ENCODE results near the gene ZBTB39.

The ZBTB39 gene

DNA sequence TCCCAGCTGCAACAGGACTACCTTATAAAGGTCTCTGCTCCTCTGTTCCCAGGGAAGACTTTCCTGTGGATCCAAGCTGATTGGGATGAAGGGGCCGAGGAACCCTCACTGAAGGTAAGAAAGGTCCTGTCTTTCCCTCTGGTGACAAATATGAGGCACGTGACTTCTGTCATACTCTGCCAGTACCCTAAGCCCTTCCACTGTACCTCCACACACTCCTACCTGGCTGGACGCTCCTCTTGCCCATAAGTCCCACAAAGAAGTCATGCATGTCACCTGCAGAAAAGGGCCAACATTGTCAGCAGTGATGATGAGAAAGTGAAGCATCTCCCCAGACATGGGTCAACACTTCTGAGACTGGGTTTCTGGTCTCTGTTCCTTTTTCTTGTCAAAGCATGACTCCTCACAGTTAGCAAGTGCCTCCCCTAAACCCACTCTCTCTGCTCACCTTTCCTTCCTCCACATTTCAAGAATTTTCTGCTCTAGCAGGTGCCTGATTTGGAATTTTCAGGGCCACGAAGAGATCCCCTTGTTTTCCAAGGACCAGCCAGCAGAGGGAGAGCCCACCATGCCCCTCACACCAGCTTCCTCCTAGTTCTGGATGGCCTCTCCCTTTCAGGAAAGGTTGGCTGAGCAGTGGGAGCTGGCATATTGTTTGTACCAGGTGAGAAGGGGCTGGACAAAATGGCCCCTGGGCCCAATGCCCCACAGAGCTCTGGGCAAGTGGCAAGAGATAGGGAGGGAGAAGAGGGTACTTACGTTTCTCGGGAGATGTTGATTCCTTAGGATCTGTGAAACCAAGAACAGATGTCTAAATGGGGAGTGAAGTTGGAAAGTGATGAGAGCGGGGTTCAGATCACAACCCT, 6.5 kb upstream of the ZBTB39 start:
- peaks cover 3% of the 10 kb centered on the region for H3K27me3 ChIP-seq (ENCODE audit: insufficient read depth, poor library complexity, severe bottlenecking)
- H3K27ac ChIP-seq (replicated peaks), result no peak overlapping the region
- no peak overlapping the region for H3K4me3 ChIP-seq (replicated peaks; ENCODE audit: insufficient read depth, low read length)
- TF ChIP-seq GABPA (IDR thresholded peaks at IDR 0.05; ENCODE audit: low read depth), result no peak
- DNase-seq (ENCODE audit: low read depth in 1 of 2, low spot score in 1 of 2), result no peak

DNA sequence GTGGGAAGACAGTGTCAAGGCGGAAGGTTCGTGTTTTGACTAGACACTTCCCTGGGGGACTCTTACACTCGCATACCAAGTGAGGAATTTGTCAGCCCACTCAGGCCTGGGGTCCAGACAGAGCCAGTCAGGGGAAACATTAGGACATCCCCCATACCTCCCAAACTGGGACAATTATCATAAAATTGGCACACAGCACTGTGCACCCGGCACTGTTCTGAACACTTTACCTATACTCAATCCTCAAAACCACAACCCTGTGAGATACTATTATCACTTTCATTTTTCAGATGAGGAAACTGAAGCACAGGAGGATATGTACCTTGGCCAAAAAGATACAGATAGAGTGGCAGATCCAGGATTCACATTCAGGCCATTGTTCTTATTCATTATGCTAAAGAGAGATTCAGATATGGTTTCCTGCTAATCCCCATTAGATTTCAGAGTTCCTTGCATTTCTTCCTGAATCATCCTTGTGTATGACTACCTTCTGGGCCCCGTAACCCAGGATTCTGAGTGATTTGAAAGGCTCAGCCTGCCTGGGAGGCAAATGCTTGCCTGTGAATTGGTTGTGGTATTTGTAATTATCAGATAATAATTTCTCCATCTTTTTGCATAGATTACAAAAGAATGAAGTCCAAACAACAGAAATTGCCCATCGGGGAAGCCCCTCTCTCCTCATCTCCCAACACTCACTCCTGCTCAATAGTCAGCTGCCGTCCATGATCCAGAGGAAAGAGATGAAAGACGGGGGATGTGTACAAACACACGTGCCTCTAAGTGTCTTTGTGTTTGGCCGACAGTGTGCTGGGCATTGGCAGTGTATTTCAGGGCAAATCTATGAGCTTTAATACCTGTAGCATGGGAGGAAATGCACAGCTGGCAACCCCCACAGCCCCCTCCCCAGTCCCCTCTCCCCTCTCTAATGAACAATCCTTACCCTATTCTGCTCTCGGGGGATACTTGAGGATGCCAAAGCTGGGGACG, 5.4 kb upstream of the ZBTB39 start:
- Histone ChIP-seq H3K27me3 (ENCODE audit: insufficient read depth, poor library complexity, severe bottlenecking) (peaks cover 3% of the 10 kb centered on the region), H3K4me3 (replicated peaks; ENCODE audit: insufficient read depth, low read length) (no peak overlapping the region), H3K27ac (replicated peaks) (no peak overlapping the region)
- DNase-seq (ENCODE audit: low read depth in 1 of 2, low spot score in 1 of 2), result no peak
- TF ChIP-seq SPI1 (IDR thresholded peaks at IDR 0.05; ENCODE audit: borderline replicate concordance, low read depth), result no peak
- TF ChIP-seq, protein P1, sequence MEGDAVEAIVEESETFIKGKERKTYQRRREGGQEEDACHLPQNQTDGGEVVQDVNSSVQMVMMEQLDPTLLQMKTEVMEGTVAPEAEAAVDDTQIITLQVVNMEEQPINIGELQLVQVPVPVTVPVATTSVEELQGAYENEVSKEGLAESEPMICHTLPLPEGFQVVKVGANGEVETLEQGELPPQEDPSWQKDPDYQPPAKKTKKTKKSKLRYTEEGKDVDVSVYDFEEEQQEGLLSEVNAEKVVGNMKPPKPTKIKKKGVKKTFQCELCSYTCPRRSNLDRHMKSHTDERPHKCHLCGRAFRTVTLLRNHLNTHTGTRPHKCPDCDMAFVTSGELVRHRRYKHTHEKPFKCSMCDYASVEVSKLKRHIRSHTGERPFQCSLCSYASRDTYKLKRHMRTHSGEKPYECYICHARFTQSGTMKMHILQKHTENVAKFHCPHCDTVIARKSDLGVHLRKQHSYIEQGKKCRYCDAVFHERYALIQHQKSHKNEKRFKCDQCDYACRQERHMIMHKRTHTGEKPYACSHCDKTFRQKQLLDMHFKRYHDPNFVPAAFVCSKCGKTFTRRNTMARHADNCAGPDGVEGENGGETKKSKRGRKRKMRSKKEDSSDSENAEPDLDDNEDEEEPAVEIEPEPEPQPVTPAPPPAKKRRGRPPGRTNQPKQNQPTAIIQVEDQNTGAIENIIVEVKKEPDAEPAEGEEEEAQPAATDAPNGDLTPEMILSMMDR (IDR thresholded peaks at IDR 0.05; ENCODE audit: insufficient read depth, low read length), result no peak

DNA sequence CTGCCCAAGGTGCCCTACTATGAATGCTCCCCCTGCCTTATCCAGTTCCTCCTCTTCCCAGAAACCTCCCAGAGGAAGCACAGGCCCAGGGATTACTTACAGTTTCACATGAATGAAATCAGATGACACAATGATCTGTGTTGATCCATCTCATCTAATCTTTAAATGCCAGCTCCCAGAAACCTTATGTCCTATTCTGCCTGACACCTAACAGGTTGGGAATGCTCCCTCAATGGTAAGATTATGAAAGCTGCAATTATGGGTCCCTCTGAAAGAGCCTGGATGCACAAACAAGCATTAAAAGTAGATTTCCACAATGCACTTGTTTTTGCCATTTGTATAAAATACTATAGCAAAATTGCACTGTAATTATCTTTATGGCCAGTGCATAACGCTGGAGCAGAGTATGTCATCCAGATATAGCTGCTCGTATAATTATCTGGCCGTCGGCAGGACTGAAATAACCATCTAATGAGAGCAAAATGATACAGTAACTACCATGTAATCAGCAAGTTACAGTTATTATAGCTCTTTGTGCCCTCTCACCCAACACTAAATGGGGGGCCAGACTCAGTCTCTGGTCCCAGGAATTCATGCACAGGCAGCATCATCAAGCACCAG, 4.4 kb upstream of the ZBTB39 start:
- no peak for DNase-seq (ENCODE audit: low read depth in 1 of 2, low spot score in 1 of 2)

DNA sequence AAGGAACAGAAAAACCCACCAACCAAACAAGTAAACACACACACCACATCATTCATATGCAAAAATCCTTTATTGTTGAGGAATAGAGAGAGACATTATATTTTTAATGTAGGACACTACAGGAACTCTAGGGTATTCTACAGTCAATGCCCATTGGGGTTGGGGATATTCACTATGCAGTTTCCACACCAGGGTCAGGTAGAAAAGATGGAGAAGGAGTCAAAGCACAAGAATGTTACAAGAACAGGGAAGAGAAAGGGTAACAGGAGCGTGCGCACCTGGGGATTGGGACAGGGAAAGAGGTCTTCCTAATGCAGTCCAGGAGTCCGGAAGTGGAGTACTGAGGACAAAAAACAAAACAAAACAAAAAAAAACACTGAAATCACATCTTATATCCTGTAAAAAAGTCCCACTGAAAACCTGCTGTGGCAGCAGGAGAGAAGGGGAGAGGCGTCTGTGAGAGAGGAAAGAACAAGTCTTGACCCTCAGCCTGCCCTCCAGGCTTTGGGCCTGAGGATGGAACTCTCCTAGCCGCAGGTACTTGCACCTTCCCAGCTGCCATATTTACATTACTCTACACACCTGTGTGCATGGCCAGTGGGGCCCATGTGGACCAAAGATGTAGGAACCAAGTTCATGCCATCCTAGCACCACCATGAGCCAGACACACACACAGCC, 3.7 kb upstream of the ZBTB39 start:
- no peak for DNase-seq (ENCODE audit: low read depth in 1 of 2, low spot score in 1 of 2)
- Histone ChIP-seq H3K27me3 (ENCODE audit: insufficient read depth, poor library complexity, severe bottlenecking) (peaks cover under 1% of the 10 kb centered on the region), H3K4me3 (replicated peaks; ENCODE audit: insufficient read depth, low read length) (no peak overlapping the region), H3K27ac (replicated peaks) (no peak overlapping the region)
- TF ChIP-seq, protein P1 (IDR thresholded peaks at IDR 0.05; ENCODE audit: insufficient read depth, low read length), result no peak
- TF ChIP-seq, protein P2, sequence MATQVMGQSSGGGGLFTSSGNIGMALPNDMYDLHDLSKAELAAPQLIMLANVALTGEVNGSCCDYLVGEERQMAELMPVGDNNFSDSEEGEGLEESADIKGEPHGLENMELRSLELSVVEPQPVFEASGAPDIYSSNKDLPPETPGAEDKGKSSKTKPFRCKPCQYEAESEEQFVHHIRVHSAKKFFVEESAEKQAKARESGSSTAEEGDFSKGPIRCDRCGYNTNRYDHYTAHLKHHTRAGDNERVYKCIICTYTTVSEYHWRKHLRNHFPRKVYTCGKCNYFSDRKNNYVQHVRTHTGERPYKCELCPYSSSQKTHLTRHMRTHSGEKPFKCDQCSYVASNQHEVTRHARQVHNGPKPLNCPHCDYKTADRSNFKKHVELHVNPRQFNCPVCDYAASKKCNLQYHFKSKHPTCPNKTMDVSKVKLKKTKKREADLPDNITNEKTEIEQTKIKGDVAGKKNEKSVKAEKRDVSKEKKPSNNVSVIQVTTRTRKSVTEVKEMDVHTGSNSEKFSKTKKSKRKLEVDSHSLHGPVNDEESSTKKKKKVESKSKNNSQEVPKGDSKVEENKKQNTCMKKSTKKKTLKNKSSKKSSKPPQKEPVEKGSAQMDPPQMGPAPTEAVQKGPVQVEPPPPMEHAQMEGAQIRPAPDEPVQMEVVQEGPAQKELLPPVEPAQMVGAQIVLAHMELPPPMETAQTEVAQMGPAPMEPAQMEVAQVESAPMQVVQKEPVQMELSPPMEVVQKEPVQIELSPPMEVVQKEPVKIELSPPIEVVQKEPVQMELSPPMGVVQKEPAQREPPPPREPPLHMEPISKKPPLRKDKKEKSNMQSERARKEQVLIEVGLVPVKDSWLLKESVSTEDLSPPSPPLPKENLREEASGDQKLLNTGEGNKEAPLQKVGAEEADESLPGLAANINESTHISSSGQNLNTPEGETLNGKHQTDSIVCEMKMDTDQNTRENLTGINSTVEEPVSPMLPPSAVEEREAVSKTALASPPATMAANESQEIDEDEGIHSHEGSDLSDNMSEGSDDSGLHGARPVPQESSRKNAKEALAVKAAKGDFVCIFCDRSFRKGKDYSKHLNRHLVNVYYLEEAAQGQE (IDR thresholded peaks at IDR 0.05; ENCODE audit: insufficient replicate concordance, low read depth), result no peak
- no peak for TF ChIP-seq POLR2AphosphoS5 (IDR thresholded peaks at IDR 0.05; ENCODE audit: low read depth)
- TF ChIP-seq SPI1 (IDR thresholded peaks at IDR 0.05; ENCODE audit: borderline replicate concordance, low read depth), result no peak
- TF ChIP-seq GABPA (IDR thresholded peaks at IDR 0.05; ENCODE audit: low read depth), result no peak

More for the DNA sequence above, 4.4 kb upstream of the ZBTB39 start:
- Histone ChIP-seq H3K4me3 (replicated peaks; ENCODE audit: insufficient read depth, low read length) (no peak overlapping the region), H3K27ac (replicated peaks) (no peak overlapping the region), H3K27me3 (ENCODE audit: insufficient read depth, poor library complexity, severe bottlenecking) (peaks cover 3% of the 10 kb centered on the region)
- no peak for TF ChIP-seq POLR2AphosphoS5 (IDR thresholded peaks at IDR 0.05; ENCODE audit: low read depth)
- TF ChIP-seq, protein P1 (IDR thresholded peaks at IDR 0.05; ENCODE audit: insufficient read depth, low read length), result no peak
- TF ChIP-seq GABPA (IDR thresholded peaks at IDR 0.05; ENCODE audit: low read depth), result no peak
- TF ChIP-seq, protein P2 (IDR thresholded peaks at IDR 0.05; ENCODE audit: insufficient replicate concordance, low read depth), result no peak
